Right hindlimb (tissue), 1 donor: ENCODE results near the gene PTPMT1.
A peak's percentile ranks its signal among the peaks of the same experiment; 100 is the strongest.
"Not testable (repeated sequence)": the region's sequence is repeated elsewhere in the genome, so short reads cannot be mapped to it uniquely, and the experiment has no call there.

Experiments used
- DNase-seq: peaks from one replicate; pipeline ENCODE4 v3.0.0-alpha.2; 2018

PTPMT1 gene

GRCh38 chr11:47550288-47551047 lies 14.9 kb upstream of the PTPMT1 start:
- DNase-seq = no peak

GRCh38 chr11:47551086-47551485 lies 14.3 kb upstream of the PTPMT1 start:
- no peak for DNase-seq

DNA sequence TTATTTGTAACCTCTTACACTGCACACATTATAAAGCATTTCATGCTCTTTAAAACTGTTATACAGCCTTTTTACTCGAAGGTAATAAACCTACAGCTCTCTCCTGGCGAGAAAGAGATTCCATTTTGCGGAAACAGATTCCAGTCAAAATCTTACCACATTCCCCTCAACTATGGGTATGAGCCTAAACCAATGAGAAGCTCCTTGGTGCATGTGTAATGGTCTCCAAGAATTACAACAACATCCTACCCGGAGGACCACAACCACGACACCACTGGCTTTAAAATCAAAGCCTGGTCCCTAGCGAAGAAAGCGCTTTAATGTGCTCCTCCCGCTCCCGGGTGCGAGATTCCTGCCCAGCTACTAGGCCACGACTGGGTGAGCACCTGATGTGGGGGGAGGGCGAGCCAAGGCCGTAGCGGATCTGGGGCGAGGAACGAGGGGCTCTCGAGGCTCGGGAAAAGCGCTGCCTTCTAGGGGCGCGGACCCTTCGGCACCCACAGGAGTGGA lies 13.3 kb upstream of the PTPMT1 start:
- DNase-seq = no peak

GRCh38 chr11:47552566-47553405 lies 12.6 kb upstream of the PTPMT1 start, which contains the start of gene CELF1:
Gene CELF1, minus strand, starts transcription at chr11:47553132. Its CDS starts 53,609 bp downstream, at chr11:47499523.
- DNase-seq = peak; percentile 94

DNA sequence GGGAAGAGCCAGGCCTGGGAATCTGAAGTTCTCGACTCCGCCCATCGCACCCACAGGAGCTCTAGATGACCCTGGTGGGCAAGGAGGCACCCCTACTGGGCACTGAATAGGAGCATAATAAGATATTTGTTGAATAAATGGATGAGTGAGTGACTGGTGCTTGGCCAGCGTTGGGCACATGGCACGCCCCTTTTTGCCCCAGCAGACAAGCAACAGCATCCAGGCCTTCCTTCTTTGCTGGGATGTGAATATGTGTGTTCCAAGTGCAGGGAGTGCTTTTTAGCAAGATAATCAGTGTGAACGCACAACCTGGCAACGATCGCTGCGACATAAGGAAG lies 12.0 kb upstream of the PTPMT1 start:
- DNase-seq = no peak

DNA sequence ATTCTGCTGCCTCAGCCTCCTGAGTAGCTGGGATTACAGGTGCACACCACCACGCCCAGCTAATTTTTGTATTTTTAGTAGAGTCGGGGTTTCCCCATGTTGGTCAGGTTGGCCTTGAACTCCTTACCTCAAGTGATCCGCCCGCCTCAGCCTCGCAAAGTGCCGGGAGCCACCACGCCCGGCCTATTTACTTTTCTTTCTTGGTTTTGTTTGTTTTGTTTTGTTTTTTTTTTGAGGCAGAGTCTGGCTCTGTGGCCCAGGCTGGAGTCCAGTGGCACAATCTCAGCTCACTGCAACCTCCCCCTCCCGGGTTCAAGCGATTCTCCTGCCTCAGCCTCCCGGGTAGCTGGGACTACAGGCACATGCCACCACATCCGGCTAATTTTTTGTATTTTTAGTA lies 8.4 kb upstream of the PTPMT1 start:
- DNase-seq = not testable (repeated sequence)

DNA sequence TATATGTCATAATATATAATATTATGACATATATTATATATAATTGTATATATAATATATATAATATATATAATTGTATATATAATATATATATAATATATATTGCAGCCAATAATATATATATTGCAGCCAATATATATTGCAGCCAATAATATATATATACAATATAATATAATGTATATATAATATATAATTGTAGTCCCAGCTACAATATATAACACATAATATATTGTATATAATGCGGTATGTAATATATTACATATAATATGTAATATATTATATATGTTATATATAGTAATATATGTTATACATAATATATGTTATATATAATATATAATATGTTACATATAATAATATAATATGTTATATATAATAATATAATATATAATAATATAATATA lies 6.7 kb upstream of the PTPMT1 start:
- no peak for DNase-seq

DNA sequence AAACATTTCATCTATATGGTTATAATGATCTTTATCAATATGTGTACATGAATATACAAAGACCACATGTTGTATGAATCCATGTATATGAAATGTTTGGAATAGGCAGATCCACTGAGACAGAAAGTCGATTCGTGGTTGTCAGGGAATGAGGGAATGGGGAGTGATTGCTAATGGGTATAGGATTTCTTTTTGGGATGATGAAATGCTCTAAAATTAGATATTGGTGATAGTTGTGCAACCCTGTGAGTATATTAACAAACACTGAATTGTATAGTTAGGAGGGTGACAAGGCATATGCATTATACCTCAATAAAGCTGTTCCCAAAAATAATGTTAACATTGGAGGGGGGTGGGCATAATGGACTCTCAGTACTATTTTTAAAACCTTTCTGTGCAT lies 5.0 kb upstream of the PTPMT1 start:
- DNase-seq = no peak

DNA sequence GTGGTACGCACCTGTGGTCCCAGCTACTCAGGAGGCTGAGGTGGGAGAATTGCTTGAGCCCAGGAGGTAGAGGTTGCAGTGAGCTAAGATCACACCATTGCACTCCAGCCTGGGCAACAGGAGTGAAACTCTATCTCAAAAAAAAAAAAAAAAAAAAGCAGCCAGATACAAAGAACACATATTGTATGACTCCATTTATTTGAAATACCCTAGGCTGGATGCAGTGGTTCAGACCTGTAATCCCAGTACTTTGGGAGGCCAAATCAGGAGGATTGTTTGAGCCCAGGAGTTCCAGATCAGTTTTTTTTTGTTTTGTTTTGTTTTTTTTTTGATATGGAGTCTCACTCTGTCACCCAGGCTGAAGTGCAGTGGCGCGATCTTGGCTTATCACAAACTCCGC lies 3.0 kb upstream of the PTPMT1 start:
- not testable (repeated sequence) for DNase-seq

GRCh38 chr11:47564366-47564765 lies 1.0 kb upstream of the PTPMT1 start:
- not testable (repeated sequence) for DNase-seq

GRCh38 chr11:47564933-47565339 lies 463 bp upstream of the PTPMT1 start:
- DNase-seq = no peak

DNA sequence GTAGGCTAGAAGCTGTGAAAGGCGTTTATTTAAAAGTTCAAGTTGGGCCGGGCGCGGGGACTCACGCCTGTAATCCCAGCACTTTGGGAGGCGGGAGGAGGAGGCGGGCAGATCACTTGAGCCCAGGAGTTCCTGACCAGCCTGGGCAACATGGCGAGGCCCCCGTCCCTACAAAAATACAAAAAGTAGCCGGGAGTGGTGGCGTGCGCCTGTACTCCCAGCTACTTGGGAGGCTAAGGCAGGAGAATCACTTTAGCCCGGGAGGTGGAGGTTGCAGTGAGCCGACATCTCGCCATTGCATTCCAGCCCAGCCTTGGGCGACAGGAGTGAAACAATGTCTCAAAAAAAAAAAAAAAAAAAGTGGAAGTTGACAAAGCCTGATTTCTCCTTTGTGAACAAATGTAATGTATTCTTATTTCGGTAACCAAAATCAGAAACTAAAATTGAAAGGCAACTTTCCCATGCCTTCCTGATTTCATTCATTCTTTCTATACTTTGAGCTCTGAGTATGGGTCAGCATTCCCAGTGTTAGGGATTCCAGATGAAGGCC lies 825 bp downstream of the PTPMT1 start:
- no peak for DNase-seq

GRCh38 chr11:47569646-47570045 lies 4.2 kb downstream of the PTPMT1 start:
- no peak for DNase-seq

- DNase-seq = no peak
Observed at GRCh38 chr11:47570651-47571356, 5.4 kb downstream of the PTPMT1 start.

DNA sequence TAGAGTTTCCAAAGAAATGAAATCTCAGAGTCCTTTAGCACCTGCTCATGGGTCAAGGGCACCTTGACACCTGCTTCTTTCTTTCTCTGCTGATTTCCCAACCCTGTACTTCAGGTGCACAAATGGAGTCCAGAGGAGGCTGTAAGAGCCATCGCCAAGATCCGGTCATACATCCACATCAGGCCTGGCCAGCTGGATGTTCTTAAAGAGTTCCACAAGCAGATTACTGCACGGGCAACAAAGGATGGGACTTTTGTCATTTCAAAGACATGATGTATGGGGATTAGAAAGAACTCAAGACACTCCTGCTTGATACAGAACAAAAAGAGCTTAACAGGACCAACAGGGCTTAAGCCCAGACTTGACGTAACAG lies 5.9 kb downstream of the PTPMT1 start:
- no peak for DNase-seq

DNA sequence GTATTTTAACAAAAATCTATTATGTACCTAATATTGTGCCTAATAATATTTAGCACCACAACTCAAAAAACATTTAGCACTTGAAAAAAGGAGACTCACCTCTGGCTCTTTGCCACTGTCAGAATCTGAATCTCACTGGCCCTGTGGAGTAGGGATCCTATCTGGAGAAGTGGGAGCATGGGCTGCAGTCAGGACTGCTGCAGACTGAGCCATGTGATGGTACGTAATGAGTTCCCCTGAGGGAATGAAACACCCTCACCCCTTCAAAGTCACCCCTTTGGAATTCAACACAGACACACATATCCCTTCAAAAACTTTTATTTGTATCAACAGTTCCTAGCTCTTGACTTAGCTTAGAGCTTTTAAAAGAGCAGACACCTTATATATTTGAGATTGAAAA lies 6.5 kb downstream of the PTPMT1 start:
- no peak for DNase-seq

- DNase-seq = no peak
Observed at GRCh38 chr11:47572715-47573255, 7.4 kb downstream of the PTPMT1 start.

- no peak for DNase-seq
Observed at GRCh38 chr11:47573321-47573720, 7.9 kb downstream of the PTPMT1 start.

GRCh38 chr11:47577460-47578041 lies 12.2 kb downstream of the PTPMT1 start:
- DNase-seq = no peak

GRCh38 chr11:47578524-47579494 lies 13.4 kb downstream of the PTPMT1 start, which contains the start of the genes KBTBD4 and NDUFS3:
Gene KBTBD4, minus strand, starts transcription at chr11:47578970. Its CDS starts 19 bp downstream, at chr11:47578951.
Gene NDUFS3, plus strand, starts transcription at chr11:47579074. Its CDS starts 18 bp downstream, at chr11:47579092.
- peak; percentile 94 for DNase-seq

DNA sequence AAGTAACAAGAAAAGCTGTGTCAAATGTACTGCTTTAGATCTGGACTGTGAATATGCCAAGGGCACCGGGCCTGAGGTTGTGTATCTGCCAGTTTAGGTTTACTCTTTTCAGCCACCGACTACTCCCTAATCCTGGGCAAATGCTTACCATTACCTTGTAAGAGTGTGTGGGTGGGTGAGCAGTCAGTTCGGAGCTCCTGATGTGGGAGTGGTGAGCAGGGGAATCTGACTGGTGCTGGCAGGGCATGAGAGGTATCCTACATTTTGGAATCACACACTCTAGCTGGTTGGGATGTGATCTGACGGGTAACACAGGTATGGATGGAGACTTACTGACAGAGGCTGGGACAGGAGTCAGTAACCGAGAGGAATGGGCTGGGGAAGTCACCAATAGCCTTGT lies 18.4 kb downstream of the PTPMT1 start:
- DNase-seq = no peak
